ENCODE data around the gene ATP6V0C.

DNA sequence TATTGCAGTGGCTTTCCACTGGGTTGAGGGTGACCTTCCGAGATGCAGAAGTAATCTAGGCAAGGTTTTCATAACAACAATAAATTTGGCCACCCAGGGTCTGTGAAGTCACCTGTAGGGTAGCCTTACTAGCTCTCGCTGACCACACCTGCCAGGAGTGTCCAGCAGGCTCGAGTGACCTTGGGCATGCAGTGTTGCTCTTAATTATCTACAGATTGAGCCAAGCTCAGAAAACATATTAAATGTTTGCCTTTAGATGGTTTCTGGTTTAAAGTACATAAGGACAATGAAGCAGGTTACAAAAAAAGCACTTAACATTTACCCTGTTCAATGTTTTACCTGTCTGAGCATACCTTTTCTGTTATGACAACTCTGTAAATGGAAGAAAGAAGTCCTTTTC lies 37.0 kb upstream of the ATP6V0C start:
- TF ChIP-seq GATA3 (IDR thresholded peaks at IDR 0.05; ENCODE audit: low read depth, low read length) (no peak), GATA2 (IDR thresholded peaks at IDR 0.05; ENCODE audit: low read depth, low read length) (no peak)

Data from SH-SY5Y (cell line).